Measurements from ENCODE around the gene PFDN1. TPM values are rescaled to one million over a fixed set of nuclear protein-coding genes. Genes with fewer than 3 reads are reported as not detected.
A peak's percentile ranks its signal among the peaks of the same experiment; 100 is the strongest.

Gene PFDN1
- polyA plus RNA-seq (2011; rRNA removed): 97.7 and 114 TPM in 2 replicates
- polyA minus RNA-seq (2011; rRNA and poly(A)+ RNA removed): 44.6 and 66.8 TPM in 2 replicates

DNA sequence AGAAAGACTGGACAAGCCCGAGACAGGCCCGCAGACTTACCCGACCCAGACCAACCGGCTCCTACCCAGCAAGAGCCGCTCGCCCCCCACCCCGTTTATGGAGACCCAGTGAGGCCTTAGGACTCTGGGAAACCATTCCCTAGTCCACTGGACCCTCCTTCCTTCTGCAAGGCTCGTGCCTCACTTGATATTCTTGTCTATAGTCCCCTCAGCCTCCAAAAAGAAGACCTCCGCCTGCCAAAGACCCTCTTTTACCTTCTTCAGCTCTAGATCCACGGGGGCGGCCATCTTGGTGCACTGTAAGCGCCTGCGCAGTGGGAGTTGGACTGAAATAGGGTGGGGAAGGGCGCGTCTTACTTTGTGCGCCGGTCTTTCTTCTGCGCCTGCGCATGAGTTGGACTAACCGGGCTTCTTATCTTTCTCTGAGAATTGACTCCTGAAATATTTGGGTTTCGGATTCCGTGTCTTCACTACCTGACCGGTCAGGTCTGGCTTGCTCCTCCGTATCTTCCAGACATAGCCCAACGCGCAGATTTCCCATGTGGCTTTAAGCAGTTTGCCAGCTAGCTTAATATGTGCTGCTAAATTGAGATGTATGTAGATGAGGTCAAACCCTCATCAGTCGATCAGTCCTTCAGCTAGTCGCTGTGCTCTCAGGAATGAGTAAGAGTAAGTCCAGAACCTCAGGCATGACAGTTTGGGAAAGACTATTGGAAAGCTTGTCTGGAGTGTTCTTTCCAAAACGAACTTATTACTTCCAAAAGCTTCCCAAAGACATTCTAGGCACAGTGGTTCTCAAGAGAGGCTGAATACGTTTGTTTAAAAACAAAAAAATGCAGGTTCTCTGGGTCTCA lies at the start of gene PFDN1:
Gene PFDN1 (minus strand): TSS at position 316 of the 854 bp plus-strand sequence. CDS start 28 bp downstream, at position 288.
- H3K4me3 ChIP-seq (ENCODE audit: low read depth, low read length): peak within 1 kb of the TSS; percentile 83
- H3K36me3 ChIP-seq (ENCODE audit: control insufficient read depth, insufficient read depth, low read length): no peaks in the 10 kb centered on the region
- DNase-seq (ENCODE audit: low read depth): peak; percentile 74
- H3K27me3 ChIP-seq (ENCODE audit: control insufficient read depth, insufficient read depth, low read length): no peaks in the 10 kb centered on the region
- POLR2A ChIA-PET: no interaction called here
- CTCF ChIA-PET: interaction anchor here (1.1 to 1.8 kb wide), 3 partner anchors 13 to 43 kb away, joined by 3 to 5 read pairs (median 3); partner anchors contain the start of gene HBEGF
- TF ChIP-seq CTCF (IDR thresholded peaks at IDR 0.05; ENCODE audit: insufficient read depth, low read depth, low read length): no peak

DNA sequence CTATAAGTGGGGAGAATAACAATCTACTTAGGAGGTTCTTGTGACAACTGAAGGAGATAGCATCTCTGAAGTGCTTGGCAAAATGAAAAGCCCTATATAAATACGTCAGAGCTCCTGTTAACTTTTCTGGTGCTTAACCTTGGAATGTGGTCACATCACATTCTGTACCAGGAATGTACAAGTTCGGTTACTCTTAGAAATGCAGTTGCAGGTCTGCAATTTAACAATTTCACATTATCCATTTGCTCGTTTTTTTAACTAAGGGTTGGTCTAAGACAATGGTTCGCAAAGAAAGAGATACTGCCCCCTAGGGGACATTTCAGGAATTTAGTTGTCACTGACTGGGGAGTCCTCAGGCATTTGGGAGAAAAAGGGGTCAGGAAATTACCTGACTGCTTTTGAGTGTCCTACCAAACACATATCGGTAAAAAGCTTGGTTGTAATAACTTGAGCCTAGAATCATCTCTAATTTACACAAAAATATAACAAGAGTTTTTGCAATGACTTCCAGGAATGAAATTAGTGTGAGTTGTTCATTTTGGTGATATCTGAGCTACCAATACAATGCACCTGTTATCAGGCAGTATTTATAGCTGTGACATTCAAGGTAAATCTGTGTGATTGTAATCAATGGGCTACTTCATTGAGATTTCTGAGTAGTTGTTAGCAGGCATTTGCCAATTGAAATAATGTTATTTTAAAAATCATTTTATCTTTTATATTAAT lies 48.9 kb upstream of the PFDN1 start:
- POLR2A ChIA-PET: no interaction called here
- no peak overlapping the region for H3K4me3 ChIP-seq (ENCODE audit: low read depth, low read length)
- CTCF ChIA-PET: interaction anchor here (0.6 to 22.9 kb wide), 22 partner anchors 9 to 560 kb away, joined by 3 to 813 read pairs (median 5); partner anchors contain the start of genes ANKHD1, SLC4A9 and WDR55

DNA sequence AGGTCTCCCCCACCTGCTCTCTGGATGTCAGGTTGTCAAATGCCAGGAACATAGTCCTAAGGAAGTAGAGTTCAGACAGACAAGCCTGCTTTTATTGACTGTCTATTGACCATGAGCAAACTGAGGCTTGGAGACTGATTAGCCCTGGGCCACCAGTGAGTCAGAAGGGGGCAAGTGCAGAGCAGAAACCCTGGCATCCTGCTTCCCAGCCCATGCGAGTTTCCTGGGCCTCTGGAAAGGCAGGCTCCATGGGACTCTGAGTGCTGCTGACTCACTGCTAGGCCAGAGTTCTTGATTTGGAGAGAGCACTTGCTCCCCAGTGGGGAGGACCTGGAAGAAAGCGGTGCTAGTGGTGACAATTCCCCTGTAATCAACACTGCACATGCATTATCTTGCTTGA lies 46.3 kb upstream of the PFDN1 start:
- POLR2A ChIA-PET: no interaction called here
- Histone ChIP-seq H3K36me3 (ENCODE audit: control insufficient read depth, insufficient read depth, low read length) (no peaks in the 10 kb centered on the region), H3K27me3 (ENCODE audit: control insufficient read depth, insufficient read depth, low read length) (no peaks in the 10 kb centered on the region), H3K4me3 (ENCODE audit: low read depth, low read length) (no peak overlapping the region)
- TF ChIP-seq CTCF (IDR thresholded peaks at IDR 0.05; ENCODE audit: insufficient read depth, low read depth, low read length): no peak
- no peak for DNase-seq (ENCODE audit: low read depth)
- CTCF ChIA-PET: interaction anchor here (0.6 to 22.9 kb wide), 8 partner anchors 10 to 355 kb away, joined by 3 to 813 read pairs (median 4); no protein-coding TSS in a partner anchor

More for the DNA sequence above, 48.9 kb upstream of the PFDN1 start:
- no peak for DNase-seq (ENCODE audit: low read depth)
- peak; percentile 80 for TF ChIP-seq CTCF (IDR thresholded peaks at IDR 0.05; ENCODE audit: insufficient read depth, low read depth, low read length)
- no peaks in the 10 kb centered on the region for H3K36me3 ChIP-seq (ENCODE audit: control insufficient read depth, insufficient read depth, low read length)
- no peaks in the 10 kb centered on the region for H3K27me3 ChIP-seq (ENCODE audit: control insufficient read depth, insufficient read depth, low read length)

DNA sequence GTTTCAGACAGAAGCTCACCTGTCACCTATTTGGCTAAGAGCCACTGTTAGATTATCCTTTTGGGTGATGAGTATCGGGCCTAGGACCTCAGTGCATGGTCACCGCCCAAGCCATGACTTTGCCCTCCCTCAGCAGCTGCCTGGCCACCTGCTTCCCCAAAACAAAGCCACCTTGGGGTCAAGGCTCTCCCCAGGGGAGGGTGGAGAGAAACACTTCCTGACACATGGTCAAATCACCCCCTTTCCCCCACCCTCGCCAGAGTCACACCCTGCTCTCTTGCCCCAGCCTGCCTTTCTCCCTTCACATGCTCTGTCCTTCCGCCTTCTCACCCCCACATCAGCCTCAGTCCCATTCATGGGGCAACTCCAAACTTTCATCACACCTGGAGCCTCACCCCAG lies 45.2 kb upstream of the PFDN1 start:
- H3K27me3 ChIP-seq (ENCODE audit: control insufficient read depth, insufficient read depth, low read length): no peaks in the 10 kb centered on the region
- no peaks in the 10 kb centered on the region for H3K36me3 ChIP-seq (ENCODE audit: control insufficient read depth, insufficient read depth, low read length)
- no peak for DNase-seq (ENCODE audit: low read depth)
- ChIA-PET CTCF (interaction anchor here (2.1 to 22.9 kb wide), 4 partner anchors 12 to 101 kb away, joined by 6 to 813 read pairs (median 22); partner anchors contain the start of gene SLC4A9), POLR2A (no interaction called here)
- no peak for TF ChIP-seq CTCF (IDR thresholded peaks at IDR 0.05; ENCODE audit: insufficient read depth, low read depth, low read length)
- no peak overlapping the region for H3K4me3 ChIP-seq (ENCODE audit: low read depth, low read length)

GRCh38 chr5:140347360-140347759 lies 44.5 kb upstream of the PFDN1 start:
- Histone ChIP-seq H3K27me3 (ENCODE audit: control insufficient read depth, insufficient read depth, low read length) (no peaks in the 10 kb centered on the region), H3K36me3 (ENCODE audit: control insufficient read depth, insufficient read depth, low read length) (no peaks in the 10 kb centered on the region), H3K4me3 (ENCODE audit: low read depth, low read length) (no peak overlapping the region)
- no peak for TF ChIP-seq CTCF (IDR thresholded peaks at IDR 0.05; ENCODE audit: insufficient read depth, low read depth, low read length)
- ChIA-PET CTCF (interaction anchor here (1.9 to 22.9 kb wide), 10 partner anchors 8 to 131 kb away, joined by 4 to 813 read pairs (median 15); partner anchors contain the start of gene SLC4A9), POLR2A (no interaction called here)
- DNase-seq (ENCODE audit: low read depth): no peak
